HG03457 (cell line): Measurements from ENCODE around the gene OR4N5.

Experiments
- ATAC-seq: cut with Tn5 transposase; IDR thresholded peaks from one replicate; pipeline ENCODE4 v1.9.1; 2021; ENCODE audit warnings: moderate number of reproducible peaks; ENCODE audit not compliant: unreplicated experiment

The OR4N5 gene

DNA sequence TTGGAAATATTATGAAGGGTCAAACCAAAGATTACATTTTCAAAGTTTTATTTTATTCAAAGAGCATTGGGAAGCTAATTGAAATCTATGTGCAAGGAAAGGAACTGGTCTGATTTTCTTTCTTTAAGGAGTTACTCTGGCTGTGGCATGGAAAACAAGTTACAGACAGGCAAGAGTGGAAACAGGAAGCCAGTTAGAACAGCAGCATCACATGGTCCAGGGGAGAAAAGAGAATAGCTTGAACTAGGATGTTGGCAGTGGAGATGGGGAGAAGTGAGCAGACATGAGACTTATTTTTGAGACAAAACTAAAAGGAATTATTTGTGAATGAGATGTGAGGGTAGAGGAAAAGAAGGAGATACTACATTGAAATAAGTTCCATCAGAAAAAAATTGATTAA lies 55.5 kb downstream of the OR4N5 start:
- ATAC-seq, result no peak
